Bone marrow (tissue), 2 donors: ENCODE data around the gene NTN1.
"Not testable (repeated sequence)": the region's sequence is repeated elsewhere in the genome, so short reads cannot be mapped to it uniquely, and the experiment has no call there.

Source experiments
- DNase-seq, 2 donors: peaks; one replicate each; lab custom pipeline; 2025; lab: John Stamatoyannopoulos, UW

Gene NTN1

GRCh38 chr17:9086577-9086976 is 65.3 kb downstream of the NTN1 start:
- no peak for DNase-seq

DNA sequence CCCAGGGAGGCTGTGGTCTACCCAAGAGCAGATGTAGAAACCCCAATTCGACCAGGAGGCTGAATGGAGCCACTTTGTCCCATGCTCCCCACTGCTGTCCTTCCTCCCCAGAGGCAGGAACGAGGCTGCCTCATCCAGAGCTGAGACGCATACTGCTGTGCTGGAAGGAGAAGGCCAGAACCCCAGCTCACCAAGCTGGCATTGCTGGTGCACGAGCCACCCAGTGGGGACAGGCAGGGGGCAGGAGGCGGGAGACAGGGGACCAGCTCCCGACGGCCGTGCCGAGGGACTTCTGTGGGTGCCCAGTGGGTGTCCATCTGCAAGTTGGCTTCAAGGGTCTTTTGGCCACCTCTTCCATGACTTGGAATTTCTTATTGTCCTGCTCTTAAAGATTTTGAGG is 66.6 kb downstream of the NTN1 start:
- DNase-seq, result no peak

DNA sequence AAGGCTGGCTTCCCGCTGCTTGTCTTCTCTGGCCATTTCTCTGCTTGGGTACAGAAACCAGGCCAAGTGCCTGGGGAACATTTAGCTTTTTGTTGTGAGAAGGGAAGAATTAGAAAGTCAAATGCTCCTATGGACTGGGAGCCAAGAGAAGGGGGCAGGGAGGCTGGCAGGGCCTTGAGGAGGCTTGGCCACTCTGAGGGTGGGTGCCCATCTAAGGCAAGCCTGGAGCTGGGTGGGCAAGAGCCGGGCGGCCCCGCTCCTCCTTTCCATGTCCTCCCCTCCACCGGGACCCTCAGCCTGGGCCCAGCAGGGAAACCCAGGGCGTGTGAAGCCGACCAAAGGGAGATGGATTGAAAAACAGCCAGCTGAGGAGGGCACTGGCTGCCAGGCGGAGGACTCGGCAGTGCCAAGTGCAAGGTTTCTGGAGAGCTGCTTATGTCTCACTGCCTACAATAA is 69.4 kb downstream of the NTN1 start:
- no peak for DNase-seq

- no peak for DNase-seq
These were observed 72.9 kb downstream of the NTN1 start for GRCh38 chr17:9094193-9094592.

DNA sequence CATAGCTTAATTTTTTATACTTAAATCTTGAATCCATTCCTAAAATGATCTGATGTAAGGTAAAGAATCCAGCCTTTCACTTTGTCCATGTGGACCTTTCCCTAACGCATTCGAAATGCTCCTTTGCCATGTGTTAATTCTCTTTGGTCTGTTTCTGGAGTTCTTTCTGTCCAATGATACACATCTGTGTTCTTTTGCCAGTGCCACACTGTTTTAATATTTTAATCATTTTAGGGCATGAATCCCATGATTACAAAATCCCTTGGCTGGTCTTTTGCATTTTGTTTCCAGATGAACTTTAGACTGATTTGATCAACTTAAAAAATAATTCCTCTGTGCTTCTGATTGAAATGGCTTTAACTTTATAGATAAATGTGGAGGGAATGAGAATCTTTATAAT is 74.1 kb downstream of the NTN1 start:
- no peak for DNase-seq

- no peak for DNase-seq
These were observed 77.0 kb downstream of the NTN1 start for GRCh38 chr17:9098242-9098825.

DNA sequence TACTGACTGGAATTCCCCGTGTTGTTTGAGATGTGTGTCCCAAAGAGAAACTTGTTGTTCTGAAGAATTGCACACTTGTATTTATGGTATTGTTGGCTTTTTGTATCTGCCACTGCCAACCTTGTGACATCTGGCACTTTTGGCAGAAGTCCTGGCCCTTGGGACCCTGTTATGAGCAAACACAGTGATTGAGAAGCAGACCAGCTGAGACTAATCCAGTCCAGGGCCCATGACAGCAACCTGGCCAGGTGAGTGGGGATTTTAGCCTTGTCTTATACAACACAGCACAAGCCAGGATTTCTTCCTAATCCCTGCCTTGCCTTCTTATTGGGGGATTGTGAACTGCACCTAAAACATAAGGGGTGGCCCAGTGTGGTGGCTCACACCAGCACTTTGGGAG is 80.0 kb downstream of the NTN1 start:
- no peak for DNase-seq

GRCh38 chr17:9103193-9103592 is 81.9 kb downstream of the NTN1 start:
- not testable (repeated sequence) for DNase-seq

DNA sequence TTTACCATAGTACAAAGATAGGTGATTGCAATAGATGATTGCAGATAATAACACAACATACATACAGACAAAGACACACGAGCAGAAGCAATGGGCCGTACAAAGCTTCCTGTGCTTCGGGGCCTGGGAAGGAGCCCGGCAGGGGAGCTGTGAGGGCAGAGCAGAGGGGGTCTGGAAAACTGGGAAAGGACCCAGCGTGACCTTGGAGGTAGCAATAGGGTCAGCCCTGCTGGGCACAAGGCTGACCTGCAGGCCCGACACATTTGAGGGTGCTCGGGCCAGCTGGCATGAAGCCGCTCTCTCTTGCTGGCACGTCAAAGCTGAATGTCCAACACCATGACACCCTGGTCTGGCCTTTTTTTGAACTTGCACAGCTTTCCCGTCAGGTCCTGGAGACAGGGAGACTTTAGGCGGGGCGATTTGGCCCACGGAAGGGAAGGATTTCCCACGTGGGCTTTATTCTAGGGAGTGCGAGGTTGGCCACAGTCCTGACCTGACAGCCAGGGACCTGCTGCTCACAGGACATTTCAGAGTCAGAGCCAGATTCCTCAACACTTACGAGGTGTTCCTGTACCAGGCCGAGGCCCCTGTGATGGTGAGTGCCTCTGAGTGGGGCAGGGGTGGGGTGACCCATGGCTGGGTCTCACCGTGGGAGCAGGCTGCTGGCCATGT is 83.2 kb downstream of the NTN1 start:
- DNase-seq, result no peak

GRCh38 chr17:9105068-9105868 is 84.0 kb downstream of the NTN1 start:
- DNase-seq, result no peak

- not testable (repeated sequence) for DNase-seq
These were observed 85.0 kb downstream of the NTN1 start for GRCh38 chr17:9106278-9106677.

DNA sequence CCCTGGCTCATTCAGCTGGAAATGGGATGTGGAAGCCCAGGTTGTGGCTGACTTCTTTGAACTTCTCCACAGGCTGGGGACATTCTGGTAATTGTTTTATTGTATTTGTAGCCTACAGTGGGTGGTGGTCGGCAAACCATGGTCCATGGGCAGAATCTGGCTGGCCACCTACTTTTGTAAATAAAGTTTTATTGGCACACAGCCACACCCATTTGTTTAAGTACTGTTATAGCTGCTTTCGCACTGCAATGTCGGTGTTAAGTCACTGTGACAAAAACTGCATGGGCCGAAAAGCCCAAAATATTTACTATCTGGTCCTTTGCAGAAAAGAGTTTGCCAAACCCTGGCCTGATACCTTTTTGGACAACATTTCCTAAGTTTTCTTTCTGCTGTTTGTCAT is 86.2 kb downstream of the NTN1 start:
- DNase-seq, result no peak

- peak in 1 of 2 donors; percentile 52 for DNase-seq
These were observed 86.8 kb downstream of the NTN1 start for GRCh38 chr17:9108146-9108545.

DNA sequence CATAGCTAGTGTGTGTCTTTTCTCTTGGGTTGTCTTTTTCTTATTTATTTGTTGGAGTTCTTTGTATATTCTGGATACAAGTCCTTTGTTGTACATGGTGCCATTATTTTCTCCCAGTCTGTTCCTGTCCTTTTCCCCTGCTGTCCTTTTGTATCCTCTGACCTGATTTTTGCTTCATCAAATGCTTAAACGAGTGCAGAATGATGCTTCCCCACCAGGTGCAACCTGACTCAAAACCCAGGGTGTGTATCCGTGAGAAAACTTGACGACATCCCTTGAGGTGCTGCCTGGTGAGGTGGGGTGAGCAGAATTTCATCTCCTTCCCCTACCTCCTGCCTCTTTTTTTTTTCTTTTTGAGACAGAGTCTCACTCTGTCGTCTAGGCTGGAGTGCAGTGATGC is 88.6 kb downstream of the NTN1 start:
- DNase-seq, result no peak

GRCh38 chr17:9110501-9110900 is 89.2 kb downstream of the NTN1 start:
- no peak for DNase-seq

DNA sequence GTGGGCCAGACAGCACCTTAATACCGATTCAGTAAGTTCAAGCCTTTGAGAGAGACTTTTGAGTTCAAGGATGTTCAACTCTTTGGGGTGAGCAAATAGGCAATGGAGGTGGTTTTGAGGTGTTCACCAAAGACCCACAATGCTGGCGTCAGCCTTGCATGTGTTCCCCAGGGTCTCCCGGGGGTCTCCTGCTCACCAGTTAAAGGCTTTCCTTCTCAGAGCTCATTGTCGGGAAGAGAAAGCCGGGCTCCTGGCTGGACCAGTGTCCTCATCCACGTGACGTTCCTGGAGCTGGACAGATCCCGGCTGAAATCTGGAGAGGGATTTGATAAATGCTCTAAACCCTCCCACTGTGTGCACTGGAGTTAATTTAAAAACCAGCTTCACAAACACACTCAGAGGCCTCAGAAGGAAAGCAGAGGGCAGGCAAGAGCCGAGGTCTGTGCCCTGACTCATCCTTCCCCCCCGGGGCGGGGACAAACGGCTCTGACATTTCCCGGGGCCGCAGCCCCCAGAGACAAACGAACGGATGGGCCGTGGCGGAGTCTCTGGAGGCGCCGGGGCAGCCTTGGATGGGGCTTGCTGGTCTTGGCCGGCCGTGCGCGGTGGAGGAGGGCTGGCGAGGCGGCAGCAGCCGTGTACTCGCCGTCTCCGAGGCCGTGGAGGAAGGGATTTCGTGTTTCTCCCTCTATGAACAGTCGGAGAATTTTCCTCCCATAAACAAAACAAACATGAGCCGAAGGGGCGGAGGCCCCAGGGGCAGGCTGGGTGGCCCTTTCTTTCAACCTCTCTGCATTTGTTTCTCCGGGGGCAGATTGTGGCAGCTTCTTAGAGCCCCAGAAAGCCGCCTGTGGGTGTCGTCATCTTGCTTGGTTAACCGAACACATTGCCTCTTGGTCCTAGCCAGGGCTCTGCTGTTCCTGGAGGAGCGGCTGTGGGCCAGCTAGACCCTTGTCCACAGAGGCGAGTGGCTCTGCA is 94.2 kb downstream of the NTN1 start:
- DNase-seq, result peak; percentile 8 to 79

DNA sequence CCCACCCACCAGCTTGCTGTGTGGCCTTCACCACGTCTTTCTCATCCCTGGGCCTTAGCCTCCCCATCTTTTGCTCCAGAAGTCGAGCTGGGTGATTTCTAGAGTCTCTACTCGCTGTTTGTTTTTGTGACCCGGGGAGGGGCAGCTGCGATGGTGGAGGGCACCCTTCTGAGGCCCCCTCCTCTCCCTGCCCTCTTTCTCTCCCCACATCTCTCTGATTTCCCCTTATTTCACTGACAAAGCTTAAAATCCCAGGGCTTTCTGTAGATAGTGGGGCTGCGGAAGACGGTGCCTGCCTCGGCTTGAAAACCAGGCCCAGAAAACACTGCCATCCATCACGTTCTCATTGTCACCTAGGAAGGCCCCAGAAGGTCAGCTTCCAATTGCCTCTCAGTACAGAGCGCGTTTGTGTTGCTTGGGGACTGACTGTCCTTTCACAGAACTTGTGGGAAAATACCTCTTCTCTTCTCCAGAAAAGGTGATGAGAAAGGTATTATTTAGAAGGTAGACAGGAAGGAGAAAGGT is 95.1 kb downstream of the NTN1 start:
- no peak for DNase-seq

DNA sequence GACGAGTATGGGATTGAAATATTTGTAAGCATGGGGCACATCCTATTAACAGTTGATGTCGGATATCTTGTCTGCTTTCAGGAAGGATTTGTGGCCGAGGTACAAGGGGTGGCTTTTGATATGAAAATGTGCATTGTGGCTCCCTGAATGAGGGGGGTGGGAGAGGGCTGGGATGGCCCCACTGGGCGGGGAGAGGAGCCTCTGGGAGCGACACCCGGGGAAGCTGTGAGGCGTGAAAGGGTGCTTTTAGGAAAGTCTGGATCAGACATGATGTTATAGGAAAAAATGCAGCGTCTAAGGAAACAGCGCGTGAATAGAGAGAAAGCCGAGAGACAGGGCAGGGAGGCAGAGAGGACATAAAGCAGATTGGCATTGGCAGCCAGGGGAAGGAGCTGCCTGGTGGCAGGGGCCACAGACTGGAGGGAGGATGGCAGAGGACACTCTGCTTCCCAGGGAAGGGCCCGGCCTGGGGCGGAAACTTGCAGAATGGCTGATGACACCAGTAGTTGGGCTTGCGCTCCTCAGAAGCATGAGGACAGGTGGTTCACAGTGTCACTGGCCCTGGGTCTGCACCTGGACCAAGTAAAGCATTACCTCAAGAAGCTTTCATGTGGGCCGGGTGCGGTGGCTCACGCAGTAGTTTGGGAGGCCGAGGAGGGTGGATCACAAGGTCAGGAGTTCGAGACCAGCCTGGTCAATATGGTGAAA is 95.7 kb downstream of the NTN1 start:
- no peak for DNase-seq

GRCh38 chr17:9120471-9120870 is 99.2 kb downstream of the NTN1 start:
- DNase-seq, result no peak

DNA sequence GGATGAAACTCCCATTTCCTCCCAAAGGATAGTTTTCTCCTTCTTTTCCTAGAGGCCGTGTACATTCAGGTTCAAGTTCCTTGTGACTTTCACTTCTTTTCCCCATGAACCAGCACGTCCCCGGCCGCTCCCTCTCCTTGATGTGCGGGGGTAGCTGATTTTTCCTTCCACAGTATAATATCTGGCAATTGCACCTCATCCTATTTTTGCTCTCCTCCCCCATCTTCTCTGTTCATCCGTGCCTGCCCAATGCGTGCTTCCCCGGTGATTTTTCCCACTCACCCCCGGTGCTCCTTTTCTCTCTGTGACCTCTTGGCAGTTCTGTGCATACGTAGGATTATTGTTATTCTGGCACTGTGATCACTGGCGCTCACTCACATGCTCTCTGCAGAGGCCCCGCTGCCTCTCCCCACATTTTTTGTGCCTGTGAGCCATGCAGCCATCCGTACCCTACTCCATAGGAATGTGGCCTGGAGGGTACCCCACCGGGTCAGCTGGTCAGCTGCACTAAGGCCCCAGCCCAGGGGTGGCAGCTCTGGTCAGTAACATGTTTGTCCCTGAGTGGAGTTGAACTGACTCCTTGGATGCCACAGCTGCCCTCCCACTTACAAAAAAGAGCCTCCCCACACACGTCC is 100.0 kb downstream of the NTN1 start:
- DNase-seq, result no peak
